SJCRH30 (cell line): ENCODE data around the gene DCAF8. TPM values are rescaled to one million over a fixed set of nuclear protein-coding genes. Genes with fewer than 3 reads are reported as not detected.

Source experiments
- DNase-seq, 2 experiments: peaks; one replicate each; pipeline ENCODE4 v3.0.0-alpha.2; 2015 to 2020
- H3K27ac ChIP-seq: fragments of 250-450 bp; sonication (Bioruptor Pico); 2 replicates; pipeline ENCODE4 v1.5.1; 2020; ENCODE audit warnings: mild to moderate bottlenecking, moderate library complexity
- H3K27me3 ChIP-seq: fragments of 250-450 bp; sonication (Bioruptor Pico); 2 replicates; pipeline ENCODE4 v1.5.1; 2020; ENCODE audit warnings: mild to moderate bottlenecking, moderate library complexity
- H3K36me3 ChIP-seq: fragments of 250-450 bp; sonication (Bioruptor Pico); 2 replicates; pipeline ENCODE4 v1.5.1; 2020; ENCODE audit warnings: mild to moderate bottlenecking, moderate library complexity
- H3K4me1 ChIP-seq: fragments of 250-450 bp; sonication (Bioruptor Pico); 2 replicates; pipeline ENCODE4 v1.5.1; 2020; ENCODE audit warnings: mild to moderate bottlenecking, moderate library complexity
- H3K4me3 ChIP-seq: fragments of 250-450 bp; sonication (Bioruptor Pico); 2 replicates; pipeline ENCODE4 v1.5.1; 2020; ENCODE audit warnings: mild to moderate bottlenecking, moderate library complexity
- H3K9me3 ChIP-seq: fragments of 250-450 bp; sonication (Bioruptor Pico); replicated peaks from 2 replicates; pipeline ENCODE4 v1.5.1; 2020; ENCODE audit warnings: mild to moderate bottlenecking, moderate library complexity
- total RNA-seq: library from RNA; depleted of rRNA; stranded (reverse); fragments of >200 nt; shearing (Covaris generic); gene quantifications from 2 replicates; pipeline ENCODE4 v1.2.3, GENCODE V29; 2014

DCAF8 gene
- total RNA-seq, 1 experiment from 2014 or later: 53.6 TPM

- peaks cover 13% of the 10 kb centered on the region for H3K4me1 ChIP-seq
- no peaks in the 10 kb centered on the region for H3K27me3 ChIP-seq
- no peak for DNase-seq
- H3K27ac ChIP-seq: no peak overlapping the region
- no peaks in the 10 kb centered on the region for H3K9me3 ChIP-seq
- H3K36me3 ChIP-seq: no peaks in the 10 kb centered on the region
- no peak overlapping the region for H3K4me3 ChIP-seq
These were observed 70.6 kb downstream of the DCAF8 start for GRCh38 chr1:160191756-160192155.

- Histone ChIP-seq H3K27me3 (no peaks in the 10 kb centered on the region), H3K9me3 (no peaks in the 10 kb centered on the region), H3K4me1 (peaks cover 19% of the 10 kb centered on the region), H3K27ac (no peak within 1 kb of the TSS), H3K36me3 (no peaks in the 10 kb centered on the region), H3K4me3 (no peak within 1 kb of the TSS)
- DNase-seq: peak in 1 of 2 experiments; percentile 38
These were observed 72.4 kb downstream of the DCAF8 start, which contains the start of gene CASQ1 for GRCh38 chr1:160189649-160190625. Gene CASQ1, plus strand, starts transcription at chr1:160190575. Its CDS starts 177 bp downstream, at chr1:160190752.

GRCh38 chr1:160188341-160188740, 74.0 kb downstream of the DCAF8 start:
- DNase-seq: no peak
- no peaks in the 10 kb centered on the region for H3K9me3 ChIP-seq
- H3K4me1 ChIP-seq: peaks cover 18% of the 10 kb centered on the region
- no peak overlapping the region for H3K4me3 ChIP-seq
- no peak overlapping the region for H3K27ac ChIP-seq
- H3K36me3 ChIP-seq: no peaks in the 10 kb centered on the region
- no peaks in the 10 kb centered on the region for H3K27me3 ChIP-seq

GRCh38 chr1:160187407-160187806, 74.9 kb downstream of the DCAF8 start:
- no peak overlapping the region for H3K27ac ChIP-seq
- DNase-seq: no peak

GRCh38 chr1:160186729-160187128, 75.6 kb downstream of the DCAF8 start:
- H3K27ac ChIP-seq: no peak overlapping the region
- H3K27me3 ChIP-seq: no peaks in the 10 kb centered on the region
- DNase-seq: no peak
- H3K4me3 ChIP-seq: no peak overlapping the region
- no peaks in the 10 kb centered on the region for H3K9me3 ChIP-seq
- H3K4me1 ChIP-seq: peaks cover 17% of the 10 kb centered on the region
- H3K36me3 ChIP-seq: no peaks in the 10 kb centered on the region

More at GRCh38 chr1:160187407-160187806, 74.9 kb downstream of the DCAF8 start:
- no peaks in the 10 kb centered on the region for H3K9me3 ChIP-seq
- H3K4me1 ChIP-seq: peaks cover 17% of the 10 kb centered on the region
- no peak overlapping the region for H3K4me3 ChIP-seq
- H3K27me3 ChIP-seq: no peaks in the 10 kb centered on the region
- no peaks in the 10 kb centered on the region for H3K36me3 ChIP-seq

- no peak for DNase-seq
- H3K27ac ChIP-seq: no peak overlapping the region
- H3K36me3 ChIP-seq: no peaks in the 10 kb centered on the region
- peaks cover 17% of the 10 kb centered on the region for H3K4me1 ChIP-seq
- H3K27me3 ChIP-seq: no peaks in the 10 kb centered on the region
- H3K4me3 ChIP-seq: no peak overlapping the region
- no peaks in the 10 kb centered on the region for H3K9me3 ChIP-seq
These were observed 76.1 kb downstream of the DCAF8 start for GRCh38 chr1:160186246-160186645.

GRCh38 chr1:160179336-160179735, 83.0 kb downstream of the DCAF8 start:
- Histone ChIP-seq H3K4me3 (no peak overlapping the region), H3K27ac (no peak overlapping the region), H3K27me3 (0 out of 2 replicates have a peak, but pooled peaks cover 4% of the 10 kb centered on the region), H3K4me1 (no peaks in the 10 kb centered on the region), H3K36me3 (no peaks in the 10 kb centered on the region), H3K9me3 (peaks cover 4% of the 10 kb centered on the region; the same call in 1 of the 2 replicates)
- DNase-seq: no peak

GRCh38 chr1:160178731-160179130, 83.6 kb downstream of the DCAF8 start:
- Histone ChIP-seq H3K4me3 (no peak overlapping the region), H3K27me3 (0 out of 2 replicates have a peak, but pooled peaks cover 4% of the 10 kb centered on the region), H3K4me1 (no peaks in the 10 kb centered on the region), H3K36me3 (no peaks in the 10 kb centered on the region), H3K27ac (no peak overlapping the region), H3K9me3 (peaks cover 4% of the 10 kb centered on the region; the same call in 1 of the 2 replicates)
- DNase-seq: no peak

GRCh38 chr1:160177667-160178066, 84.7 kb downstream of the DCAF8 start:
- no peak for DNase-seq
- 0 out of 2 replicates have a peak, but pooled peaks cover 4% of the 10 kb centered on the region for H3K27me3 ChIP-seq
- no peaks in the 10 kb centered on the region for H3K4me1 ChIP-seq
- H3K4me3 ChIP-seq: no peak overlapping the region
- peaks cover 4% of the 10 kb centered on the region; the same call in 1 of the 2 replicates for H3K9me3 ChIP-seq
- H3K36me3 ChIP-seq: no peaks in the 10 kb centered on the region
- H3K27ac ChIP-seq: no peak overlapping the region

- H3K4me1 ChIP-seq: no peaks in the 10 kb centered on the region
- H3K27me3 ChIP-seq: 0 out of 2 replicates have a peak, but pooled peaks cover 4% of the 10 kb centered on the region
- no peak for DNase-seq
- H3K9me3 ChIP-seq: peaks cover 4% of the 10 kb centered on the region; the same call in 1 of the 2 replicates
- H3K4me3 ChIP-seq: no peak overlapping the region
- H3K27ac ChIP-seq: no peak overlapping the region
- no peaks in the 10 kb centered on the region for H3K36me3 ChIP-seq
These were observed 85.1 kb downstream of the DCAF8 start for GRCh38 chr1:160177231-160177630.

GRCh38 chr1:160171980-160172379, 90.4 kb downstream of the DCAF8 start:
- DNase-seq: no peak
- Histone ChIP-seq H3K4me1 (peaks cover 16% of the 10 kb centered on the region), H3K4me3 (no peak overlapping the region), H3K36me3 (no peaks in the 10 kb centered on the region), H3K27ac (no peak overlapping the region), H3K27me3 (no peaks in the 10 kb centered on the region), H3K9me3 (no peaks in the 10 kb centered on the region)

GRCh38 chr1:160171354-160171753, 91.0 kb downstream of the DCAF8 start:
- Histone ChIP-seq H3K27me3 (no peaks in the 10 kb centered on the region), H3K4me3 (no peak overlapping the region), H3K4me1 (peaks cover 18% of the 10 kb centered on the region), H3K9me3 (no peaks in the 10 kb centered on the region), H3K36me3 (no peaks in the 10 kb centered on the region), H3K27ac (no peak overlapping the region)
- no peak for DNase-seq

- Histone ChIP-seq H3K4me1 (peaks cover 18% of the 10 kb centered on the region), H3K27ac (no peak overlapping the region), H3K27me3 (no peaks in the 10 kb centered on the region), H3K4me3 (no peak overlapping the region), H3K9me3 (no peaks in the 10 kb centered on the region), H3K36me3 (no peaks in the 10 kb centered on the region)
- DNase-seq: no peak
These were observed 92.6 kb downstream of the DCAF8 start for GRCh38 chr1:160169553-160170399.

GRCh38 chr1:160168609-160169369, 93.6 kb downstream of the DCAF8 start:
- H3K4me1 ChIP-seq: peaks cover 18% of the 10 kb centered on the region
- no peak overlapping the region for H3K27ac ChIP-seq
- H3K36me3 ChIP-seq: no peaks in the 10 kb centered on the region
- no peak overlapping the region for H3K4me3 ChIP-seq
- no peaks in the 10 kb centered on the region for H3K9me3 ChIP-seq
- DNase-seq: no peak
- no peaks in the 10 kb centered on the region for H3K27me3 ChIP-seq
